GM10266 (cell line): ENCODE data around the gene DLK1.

Experiments used
- DNase-seq: peaks from one replicate; pipeline ENCODE4 v3.0.0; 2012; ENCODE audit errors: extremely low spot score
- TF ChIP-seq, protein P1 (sequence below): IDR thresholded peaks from 2 replicates; pipeline ENCODE4 v1.5.1; 2012; ENCODE audit warnings: mild to moderate bottlenecking, low read depth; ENCODE audit not compliant: control insufficient read depth, insufficient read depth; ENCODE audit errors: missing control alignments

Gene DLK1

GRCh38 chr14:100727873-100728240 lies 1.2 kb downstream of the DLK1 start:
- no peak for DNase-seq
- TF ChIP-seq, protein P1, sequence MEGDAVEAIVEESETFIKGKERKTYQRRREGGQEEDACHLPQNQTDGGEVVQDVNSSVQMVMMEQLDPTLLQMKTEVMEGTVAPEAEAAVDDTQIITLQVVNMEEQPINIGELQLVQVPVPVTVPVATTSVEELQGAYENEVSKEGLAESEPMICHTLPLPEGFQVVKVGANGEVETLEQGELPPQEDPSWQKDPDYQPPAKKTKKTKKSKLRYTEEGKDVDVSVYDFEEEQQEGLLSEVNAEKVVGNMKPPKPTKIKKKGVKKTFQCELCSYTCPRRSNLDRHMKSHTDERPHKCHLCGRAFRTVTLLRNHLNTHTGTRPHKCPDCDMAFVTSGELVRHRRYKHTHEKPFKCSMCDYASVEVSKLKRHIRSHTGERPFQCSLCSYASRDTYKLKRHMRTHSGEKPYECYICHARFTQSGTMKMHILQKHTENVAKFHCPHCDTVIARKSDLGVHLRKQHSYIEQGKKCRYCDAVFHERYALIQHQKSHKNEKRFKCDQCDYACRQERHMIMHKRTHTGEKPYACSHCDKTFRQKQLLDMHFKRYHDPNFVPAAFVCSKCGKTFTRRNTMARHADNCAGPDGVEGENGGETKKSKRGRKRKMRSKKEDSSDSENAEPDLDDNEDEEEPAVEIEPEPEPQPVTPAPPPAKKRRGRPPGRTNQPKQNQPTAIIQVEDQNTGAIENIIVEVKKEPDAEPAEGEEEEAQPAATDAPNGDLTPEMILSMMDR = no peak

- no peak for DNase-seq
- TF ChIP-seq, protein P1 = no peak
Observed at GRCh38 chr14:100728962-100729361, 2.3 kb downstream of the DLK1 start.

DNA sequence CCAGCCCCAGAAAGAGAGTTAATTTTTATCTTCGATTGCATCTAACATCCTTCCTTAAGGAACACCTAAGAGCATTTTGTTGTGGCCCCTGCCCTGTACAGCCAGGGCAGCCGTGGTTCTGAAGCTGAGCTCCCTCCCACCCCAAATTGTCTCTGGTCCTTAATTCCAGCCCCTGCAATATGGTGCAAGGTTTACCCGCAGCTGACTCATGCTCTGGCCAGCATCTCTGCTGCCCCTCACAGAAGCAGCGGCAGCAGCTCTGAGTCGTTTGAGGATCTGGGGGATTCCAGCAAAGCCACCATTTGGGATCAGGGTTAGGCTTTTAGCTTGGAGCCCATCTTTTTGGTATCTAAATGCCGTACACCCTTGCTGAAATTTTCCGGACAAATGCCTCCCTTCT lies 3.3 kb downstream of the DLK1 start:
- DNase-seq = no peak
- TF ChIP-seq, protein P1 = no peak

DNA sequence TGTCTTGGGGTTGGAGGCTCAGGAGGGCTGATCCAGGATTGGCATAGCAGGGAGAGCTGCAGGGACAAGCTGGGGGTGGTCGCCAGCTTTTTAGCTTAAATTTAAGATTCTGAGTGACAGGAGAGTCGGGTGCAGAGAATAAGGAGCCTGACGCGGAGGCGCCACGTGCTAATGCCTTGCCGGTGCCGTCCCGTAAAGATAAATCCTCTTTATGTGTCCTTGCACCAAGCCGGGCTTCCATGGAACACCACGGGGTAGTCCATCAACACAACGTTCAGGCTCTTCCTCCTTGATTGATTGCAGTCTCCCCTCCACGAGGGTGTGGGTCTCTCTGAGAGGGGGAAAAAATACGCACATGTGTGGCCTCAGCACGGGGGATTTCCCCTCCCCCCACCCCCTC lies 3.9 kb downstream of the DLK1 start:
- TF ChIP-seq, protein P1 = no peak
- DNase-seq = no peak

DNA sequence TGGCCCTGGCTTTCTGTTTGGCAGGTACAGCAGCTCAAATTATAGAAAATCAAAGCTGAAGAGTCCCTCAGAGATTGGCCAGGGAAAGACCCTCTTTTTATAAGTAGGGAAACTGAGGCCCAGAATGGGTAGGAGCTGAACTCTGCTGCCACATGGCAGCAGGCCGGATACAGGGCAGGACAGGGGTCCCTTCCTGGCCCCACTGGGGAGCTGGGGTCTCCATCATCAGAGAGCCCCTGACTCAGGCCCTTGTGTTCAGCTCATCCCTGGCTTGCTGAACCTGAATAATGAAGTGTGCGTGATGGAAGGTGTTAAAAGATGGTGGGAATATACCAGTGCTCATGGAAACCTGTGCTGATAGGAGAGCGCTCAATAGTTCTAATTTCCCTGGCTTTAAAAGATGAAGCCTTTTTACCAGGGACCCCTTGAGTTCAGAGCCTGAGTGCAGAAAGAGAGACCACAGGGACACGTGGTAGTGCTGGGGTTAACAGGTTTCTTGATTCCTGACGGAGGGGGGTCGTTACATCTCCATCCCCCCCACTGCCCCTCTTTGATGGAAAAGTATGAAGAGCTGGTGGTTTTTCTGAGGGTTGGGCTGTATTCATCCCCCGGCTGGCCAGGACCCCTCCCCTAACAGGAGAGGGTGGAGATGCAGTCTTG lies 4.4 kb downstream of the DLK1 start:
- TF ChIP-seq, protein P1 = no peak
- DNase-seq = no peak

- TF ChIP-seq, protein P1 = no peak
- no peak for DNase-seq
Observed at GRCh38 chr14:100731846-100732765, 5.4 kb downstream of the DLK1 start.

- DNase-seq = no peak
- TF ChIP-seq, protein P1 = no peak
Observed at GRCh38 chr14:100732766-100733100, 6.0 kb downstream of the DLK1 start.
